Right hindlimb (tissue), 1 donor: ENCODE data around the gene GRIK1.

Experiments
- DNase-seq: peaks from one replicate; pipeline ENCODE4 v3.0.0-alpha.2; 2018

Gene GRIK1

GRCh38 chr21:29771491-29772066 is 168.2 kb downstream of the GRIK1 start:
- DNase-seq: no peak

- no peak for DNase-seq
Observed at GRCh38 chr21:29763674-29764073, 176.1 kb downstream of the GRIK1 start.

- DNase-seq: no peak
Observed at GRCh38 chr21:29762570-29763082, 177.2 kb downstream of the GRIK1 start.

GRCh38 chr21:29753216-29753615 is 186.6 kb downstream of the GRIK1 start:
- DNase-seq: no peak

- DNase-seq: no peak
Observed at GRCh38 chr21:29751473-29752185, 188.2 kb downstream of the GRIK1 start.

GRCh38 chr21:29749957-29750356 is 189.8 kb downstream of the GRIK1 start:
- no peak for DNase-seq

GRCh38 chr21:29749223-29749622 is 190.6 kb downstream of the GRIK1 start:
- no peak for DNase-seq

GRCh38 chr21:29748391-29749167 is 191.2 kb downstream of the GRIK1 start:
- peak; percentile 22 for DNase-seq

- DNase-seq: no peak
Observed at GRCh38 chr21:29741761-29742160, 198.0 kb downstream of the GRIK1 start.

- no peak for DNase-seq
Observed at GRCh38 chr21:29739176-29739575, 200.6 kb downstream of the GRIK1 start.

GRCh38 chr21:29738730-29739129 is 201.1 kb downstream of the GRIK1 start:
- DNase-seq: no peak

GRCh38 chr21:29737186-29737585 is 202.6 kb downstream of the GRIK1 start:
- DNase-seq: peak; percentile 75

GRCh38 chr21:29730281-29730680 is 209.5 kb downstream of the GRIK1 start:
- no peak for DNase-seq

GRCh38 chr21:29726044-29726443 is 213.8 kb downstream of the GRIK1 start:
- no peak for DNase-seq

- no peak for DNase-seq
Observed at GRCh38 chr21:29725025-29725736, 214.6 kb downstream of the GRIK1 start.

- DNase-seq: no peak
Observed at GRCh38 chr21:29721964-29722363, 217.8 kb downstream of the GRIK1 start.

GRCh38 chr21:29721221-29721620 is 218.6 kb downstream of the GRIK1 start:
- DNase-seq: no peak

GRCh38 chr21:29719521-29719920 is 220.3 kb downstream of the GRIK1 start:
- no peak for DNase-seq

- no peak for DNase-seq
Observed at GRCh38 chr21:29718081-29718815, 221.5 kb downstream of the GRIK1 start.

GRCh38 chr21:29717659-29718058 is 222.1 kb downstream of the GRIK1 start:
- DNase-seq: no peak

- no peak for DNase-seq
Observed at GRCh38 chr21:29716753-29717152, 223.0 kb downstream of the GRIK1 start.

- DNase-seq: no peak
Observed at GRCh38 chr21:29715089-29715488, 224.7 kb downstream of the GRIK1 start.
